DMS153 treated with DMSO at 0.1 percent for 48 hours (cell line): ENCODE measurements around the gene ADGRE3.

ENCODE experiments used
- DNase-seq: peaks from one replicate; lab custom pipeline; 2025; ENCODE audit not compliant: unreplicated experiment; lab: John Stamatoyannopoulos, UW

Gene ADGRE3

GRCh38 chr19:14674764-14675163 is at the start of gene ADGRE3:
Gene ADGRE3 (minus strand): TSS chr19:14674844. CDS start chr19:14674770, 74 bp downstream.
- DNase-seq, result no peak

- DNase-seq, result no peak
These were observed 47.5 kb upstream of the ADGRE3 start for GRCh38 chr19:14722127-14722526.

- DNase-seq, result no peak
These were observed 44.5 kb upstream of the ADGRE3 start for GRCh38 chr19:14719162-14719561.

- no peak for DNase-seq
These were observed 44.0 kb upstream of the ADGRE3 start for GRCh38 chr19:14718522-14719116.

GRCh38 chr19:14715841-14716240 is 41.2 kb upstream of the ADGRE3 start:
- no peak for DNase-seq

- DNase-seq, result no peak
These were observed 29.8 kb upstream of the ADGRE3 start for GRCh38 chr19:14704450-14704849.

GRCh38 chr19:14703833-14704232 is 29.2 kb upstream of the ADGRE3 start:
- DNase-seq, result no peak

- no peak for DNase-seq
These were observed 26.2 kb upstream of the ADGRE3 start for GRCh38 chr19:14700711-14701375.

GRCh38 chr19:14699641-14700040 is 25.0 kb upstream of the ADGRE3 start:
- DNase-seq, result no peak

GRCh38 chr19:14695471-14695870 is 20.8 kb upstream of the ADGRE3 start:
- no peak for DNase-seq

DNA sequence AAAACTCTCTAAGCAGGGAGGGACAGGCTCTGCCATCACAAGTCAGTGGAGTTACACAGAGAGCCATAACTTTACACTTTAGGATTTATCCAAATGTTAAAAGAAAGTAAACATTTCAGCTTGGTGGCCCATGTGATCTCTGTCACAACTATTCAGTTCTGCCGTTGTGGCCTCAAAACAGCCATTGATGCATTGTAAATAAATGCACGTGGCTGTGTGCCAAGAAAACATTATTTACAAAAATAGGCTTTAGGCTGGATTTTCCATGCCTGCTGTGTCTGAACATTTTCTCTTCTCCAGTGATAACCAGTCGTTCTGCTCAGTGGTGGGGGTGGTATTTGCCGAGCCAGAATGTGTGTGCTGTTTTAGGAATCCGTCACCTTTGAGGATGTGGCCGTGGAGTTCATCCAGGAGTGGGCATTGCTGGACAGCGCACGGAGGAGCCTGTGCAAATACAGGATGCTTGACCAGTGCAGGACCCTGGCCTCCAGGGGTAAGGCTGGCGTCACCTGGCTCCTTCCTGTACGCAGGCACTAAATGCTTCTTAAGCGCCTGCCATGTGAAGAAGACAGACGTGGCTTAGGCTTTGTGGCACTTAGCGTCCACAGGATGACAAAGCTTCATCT is 20.1 kb upstream of the ADGRE3 start:
- no peak for DNase-seq

GRCh38 chr19:14689598-14690503 is 15.2 kb upstream of the ADGRE3 start, which contains the start of gene ZNF333:
Gene ZNF333 (plus strand): TSS chr19:14690048. CDS start chr19:14693492, 3,444 bp downstream.
- DNase-seq, result peak; percentile 91

DNA sequence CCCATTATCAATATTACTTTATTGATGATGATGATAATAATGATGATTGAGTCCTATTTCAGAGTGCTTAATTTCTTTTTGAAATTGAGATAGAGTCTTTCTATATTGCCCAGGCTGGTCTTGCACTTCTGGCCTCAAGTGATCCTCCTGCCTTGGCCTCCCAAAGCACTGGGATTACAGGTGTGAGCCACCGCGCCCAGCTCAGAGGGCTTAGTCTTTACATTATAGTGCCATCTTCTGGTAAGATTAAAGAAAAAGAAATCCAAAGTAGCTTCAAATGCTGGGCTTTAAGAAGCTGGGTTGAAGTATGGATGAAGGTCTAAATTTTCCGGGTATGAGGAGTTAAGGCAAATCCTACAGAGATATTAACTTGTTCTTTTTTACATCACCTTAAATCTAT is 11.8 kb upstream of the ADGRE3 start:
- DNase-seq, result no peak

GRCh38 chr19:14683439-14683838 is 8.8 kb upstream of the ADGRE3 start:
- no peak for DNase-seq

DNA sequence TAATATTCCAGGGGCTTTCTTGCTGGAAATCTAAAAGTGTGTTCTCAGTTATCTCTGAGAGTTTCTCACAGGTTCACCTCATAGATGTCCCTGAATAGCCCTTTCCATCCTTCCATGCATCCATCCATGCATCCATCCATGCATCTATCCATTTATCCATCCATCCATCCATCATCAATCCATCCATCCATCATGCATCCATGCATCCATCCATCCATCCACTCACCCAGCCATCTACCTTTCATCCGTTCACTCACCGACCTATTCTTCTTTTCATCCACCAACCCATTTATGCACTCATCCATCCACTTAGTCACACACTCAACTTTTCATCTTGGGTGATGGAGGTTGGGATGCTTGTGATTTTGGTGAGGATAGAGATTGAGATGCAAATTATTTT is 7.4 kb upstream of the ADGRE3 start:
- DNase-seq, result no peak

GRCh38 chr19:14678199-14678598 is 3.6 kb upstream of the ADGRE3 start:
- DNase-seq, result no peak

DNA sequence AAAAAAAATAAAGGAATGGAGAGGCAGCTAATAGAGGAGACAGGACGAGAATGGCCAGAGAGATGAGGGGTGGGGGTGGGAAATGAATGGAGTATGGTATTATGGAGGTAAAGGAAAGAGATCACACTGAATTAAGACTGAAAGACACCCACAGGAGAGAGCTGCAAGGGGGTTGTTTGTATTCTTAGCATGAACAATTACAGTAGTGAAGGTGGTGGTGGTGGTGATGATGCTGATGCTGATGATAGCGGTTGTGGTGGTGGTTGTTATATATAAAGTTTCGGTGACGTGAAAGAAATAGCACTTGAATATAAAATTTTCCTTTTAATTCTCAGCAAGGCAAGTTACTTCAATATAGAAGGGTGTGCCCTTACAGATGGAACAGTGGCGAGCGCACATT is 2.8 kb upstream of the ADGRE3 start:
- DNase-seq, result no peak

DNA sequence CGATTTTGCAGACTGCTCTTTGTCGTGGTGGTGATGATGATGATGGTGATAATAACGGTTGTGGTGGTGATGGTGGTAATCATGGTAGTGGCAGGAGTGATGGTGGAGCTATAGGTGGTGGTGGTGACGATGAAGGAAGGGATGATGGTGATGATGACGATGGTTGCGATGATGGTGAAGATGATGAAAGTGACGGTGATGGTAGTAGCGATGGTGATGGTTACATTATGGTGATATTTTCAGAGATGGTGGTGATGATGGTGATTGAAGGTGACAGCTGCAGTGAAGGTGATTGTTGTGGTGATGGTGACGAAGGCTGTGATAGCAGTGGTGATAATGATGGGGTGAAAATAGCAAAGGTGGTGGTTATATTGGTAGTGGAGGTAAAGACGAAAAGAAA is 2.1 kb upstream of the ADGRE3 start:
- DNase-seq, result no peak

- no peak for DNase-seq
These were observed 1.6 kb downstream of the ADGRE3 start for GRCh38 chr19:14673088-14673487.

DNA sequence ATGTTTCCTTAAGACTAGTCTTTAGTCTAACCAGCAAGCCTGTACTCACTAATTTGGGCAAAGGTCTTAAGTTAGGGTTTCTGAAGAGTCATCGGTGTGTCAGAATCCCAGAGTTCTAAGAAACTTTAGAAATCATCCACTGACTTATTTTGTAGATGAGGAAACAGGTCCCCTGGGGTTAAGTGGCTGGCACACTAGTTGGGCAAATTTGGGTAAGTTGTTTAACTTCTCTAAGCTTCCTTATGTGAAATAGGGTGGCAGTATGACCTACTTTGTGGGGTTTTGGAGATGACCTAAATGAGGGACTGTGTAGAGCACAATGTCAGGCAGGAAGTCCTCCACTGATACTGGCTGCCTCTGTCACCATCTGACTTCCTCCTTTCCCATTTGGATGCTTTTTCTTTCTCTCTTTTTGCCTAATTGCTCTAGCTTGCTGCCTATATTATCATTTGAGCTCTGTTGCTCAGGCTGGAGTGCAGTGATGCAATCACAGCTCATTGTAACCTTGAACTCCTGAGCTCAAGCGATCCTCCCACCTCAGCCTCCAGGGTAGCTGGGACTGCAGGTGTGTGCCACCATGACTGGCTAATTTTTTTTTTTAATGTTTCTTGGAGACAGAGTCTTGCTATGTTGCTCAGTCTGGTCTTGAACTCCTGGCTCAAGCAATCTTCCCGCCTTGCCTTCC is 2.3 kb downstream of the ADGRE3 start:
- no peak for DNase-seq

GRCh38 chr19:14670408-14670807 is 4.2 kb downstream of the ADGRE3 start:
- DNase-seq, result no peak
